ENCODE measurements around the gene ZNF737.
"Not testable (repeated sequence)": the region's sequence is repeated elsewhere in the genome, so short reads cannot be mapped to it uniquely, and the experiment has no call there.

ZNF737 gene

GRCh38 chr19:20565321-20566018, at the start of gene ZNF737:
ZNF737 (minus strand) TSS chr19:20565781; CDS start chr19:20565640, 141 bp downstream.
- H3K4me1 ChIP-seq: no peaks in the 10 kb centered on the region
- peak within 1 kb of the TSS; percentile 83 for H2AFZ ChIP-seq
- peaks cover 7% of the 10 kb centered on the region for H3K79me2 ChIP-seq
- peak within 1 kb of the TSS; percentile 82 for H3K9ac ChIP-seq
- H3K27ac ChIP-seq: peak within 1 kb of the TSS; percentile 92
- TF ChIP-seq CTCF (IDR thresholded peaks at IDR 0.05): peak; percentile 33
- H3K9me3 ChIP-seq (ENCODE audit: control insufficient read depth, low read length): no peaks in the 10 kb centered on the region
- H3K4me2 ChIP-seq (ENCODE audit: low read length): peak within 1 kb of the TSS; percentile 87
- no peaks in the 10 kb centered on the region for H3K36me3 ChIP-seq (ENCODE audit: control insufficient read depth, insufficient read depth, low read length)
- H3K27me3 ChIP-seq (ENCODE audit: control insufficient read depth, insufficient read depth, low read length): no peaks in the 10 kb centered on the region
- H3K4me3 ChIP-seq (ENCODE audit: low read depth, low read length): peak within 1 kb of the TSS; percentile 90

GRCh38 chr19:20614971-20615370, 49.4 kb upstream of the ZNF737 start:
- H3K4me1 ChIP-seq; H3K4me2 ChIP-seq (ENCODE audit: low read length); H3K27ac ChIP-seq; H3K9me3 ChIP-seq (ENCODE audit: control insufficient read depth, low read length); H3K9ac ChIP-seq; H3K36me3 ChIP-seq (ENCODE audit: control insufficient read depth, insufficient read depth, low read length); H3K4me3 ChIP-seq (ENCODE audit: low read depth, low read length); H2AFZ ChIP-seq; H3K27me3 ChIP-seq (ENCODE audit: control insufficient read depth, insufficient read depth, low read length); H3K79me2 ChIP-seq: not testable (repeated sequence)

- Histone ChIP-seq H3K4me1 (no peaks in the 10 kb centered on the region), H3K36me3 (ENCODE audit: control insufficient read depth, insufficient read depth, low read length) (no peaks in the 10 kb centered on the region), H3K27ac (no peak overlapping the region), H3K9me3 (ENCODE audit: control insufficient read depth, low read length) (no peaks in the 10 kb centered on the region), H3K79me2 (no peaks in the 10 kb centered on the region), H2AFZ (no peak overlapping the region), H3K9ac (no peak overlapping the region), H3K27me3 (ENCODE audit: control insufficient read depth, insufficient read depth, low read length) (no peaks in the 10 kb centered on the region), H3K4me3 (ENCODE audit: low read depth, low read length) (no peak overlapping the region), H3K4me2 (ENCODE audit: low read length) (no peak overlapping the region)
- no peak for TF ChIP-seq CTCF (IDR thresholded peaks at IDR 0.05)
Measured at GRCh38 chr19:20612711-20613316, 47.2 kb upstream of the ZNF737 start.

- Histone ChIP-seq H3K9ac (no peak overlapping the region), H3K4me1 (no peaks in the 10 kb centered on the region), H3K79me2 (no peaks in the 10 kb centered on the region), H3K27me3 (ENCODE audit: control insufficient read depth, insufficient read depth, low read length) (no peaks in the 10 kb centered on the region), H3K4me2 (ENCODE audit: low read length) (no peak overlapping the region), H3K36me3 (ENCODE audit: control insufficient read depth, insufficient read depth, low read length) (no peaks in the 10 kb centered on the region), H2AFZ (no peak overlapping the region), H3K4me3 (ENCODE audit: low read depth, low read length) (no peak overlapping the region), H3K9me3 (ENCODE audit: control insufficient read depth, low read length) (no peaks in the 10 kb centered on the region), H3K27ac (no peak overlapping the region)
- TF ChIP-seq CTCF (IDR thresholded peaks at IDR 0.05): no peak
Measured at GRCh38 chr19:20611866-20612265, 46.3 kb upstream of the ZNF737 start.

GRCh38 chr19:20607943-20608342, 42.4 kb upstream of the ZNF737 start:
- H3K36me3 ChIP-seq (ENCODE audit: control insufficient read depth, insufficient read depth, low read length): no peaks in the 10 kb centered on the region
- no peaks in the 10 kb centered on the region for H3K4me1 ChIP-seq
- no peak overlapping the region for H3K4me3 ChIP-seq (ENCODE audit: low read depth, low read length)
- H2AFZ ChIP-seq: no peak overlapping the region
- H3K9ac ChIP-seq: no peak overlapping the region
- no peaks in the 10 kb centered on the region for H3K9me3 ChIP-seq (ENCODE audit: control insufficient read depth, low read length)
- no peaks in the 10 kb centered on the region for H3K79me2 ChIP-seq
- no peak overlapping the region for H3K27ac ChIP-seq
- no peak overlapping the region for H3K4me2 ChIP-seq (ENCODE audit: low read length)
- H3K27me3 ChIP-seq (ENCODE audit: control insufficient read depth, insufficient read depth, low read length): no peaks in the 10 kb centered on the region
- TF ChIP-seq CTCF (IDR thresholded peaks at IDR 0.05): no peak

Measured in parathyroid adenoma (tissue), 2 donors.